ENCODE data around the gene ZSCAN16.
"Not testable (repeated sequence)": the region's sequence is repeated elsewhere in the genome, so short reads cannot be mapped to it uniquely, and the experiment has no call there.

The ZSCAN16 gene

GRCh38 chr6:28124350-28124970, at the start of gene ZSCAN16:
ZSCAN16 (plus strand) TSS chr6:28124609; CDS start chr6:28125444, 835 bp downstream.
- peak; percentile 80 for DNase-seq (ENCODE audit: low spot score)

DNA sequence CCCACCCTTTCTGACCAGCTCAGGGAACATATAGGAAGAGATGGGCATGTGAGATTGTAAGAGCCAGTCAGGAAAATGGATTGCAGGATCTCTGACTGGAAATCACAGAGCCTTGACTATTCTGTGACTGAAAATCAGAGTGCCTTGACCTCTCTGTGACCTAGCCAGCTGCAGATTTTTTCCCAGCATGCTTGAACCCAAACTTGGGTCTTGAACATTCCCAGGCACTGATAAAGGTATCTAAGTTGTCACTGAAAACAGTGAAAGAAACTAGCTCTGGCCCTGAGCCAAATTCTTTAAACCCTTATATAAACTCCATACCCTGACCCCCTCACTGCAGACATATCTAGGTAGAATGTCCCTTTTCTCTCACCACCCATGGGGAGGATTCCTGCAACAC, 46.4 kb upstream of the ZSCAN16 start:
- no peak for DNase-seq (ENCODE audit: low spot score)

DNA sequence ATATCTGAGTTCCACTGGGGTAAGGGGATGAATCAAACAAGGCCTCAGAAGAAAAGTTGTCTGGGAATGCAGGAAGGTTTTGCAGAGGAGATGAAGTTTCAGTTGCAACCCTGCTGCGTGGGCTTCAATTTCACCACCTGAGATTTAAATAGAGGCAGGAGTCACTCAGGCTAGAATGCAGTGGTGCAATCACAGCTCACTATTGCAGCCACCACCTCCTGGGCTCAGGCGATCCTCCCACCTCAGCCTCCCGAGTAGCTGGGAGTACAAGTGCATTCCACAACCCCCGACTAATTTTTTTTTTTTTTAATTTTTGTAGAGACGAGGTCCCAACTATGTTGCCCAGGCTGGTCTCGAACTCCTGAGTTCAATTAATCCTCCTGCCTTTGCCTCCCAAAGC, 45.6 kb upstream of the ZSCAN16 start:
- DNase-seq (ENCODE audit: low spot score) = no peak

- DNase-seq (ENCODE audit: low spot score) = not testable (repeated sequence)
Observed at GRCh38 chr6:28080381-28080630, 44.1 kb upstream of the ZSCAN16 start, which contains the start of gene ZNF165. ZNF165 (plus strand) TSS chr6:28080568; CDS start chr6:28085481, 4,913 bp downstream.

GRCh38 chr6:28080631-28081485, 43.6 kb upstream of the ZSCAN16 start:
- peak; percentile 95 for DNase-seq (ENCODE audit: low spot score)

DNA sequence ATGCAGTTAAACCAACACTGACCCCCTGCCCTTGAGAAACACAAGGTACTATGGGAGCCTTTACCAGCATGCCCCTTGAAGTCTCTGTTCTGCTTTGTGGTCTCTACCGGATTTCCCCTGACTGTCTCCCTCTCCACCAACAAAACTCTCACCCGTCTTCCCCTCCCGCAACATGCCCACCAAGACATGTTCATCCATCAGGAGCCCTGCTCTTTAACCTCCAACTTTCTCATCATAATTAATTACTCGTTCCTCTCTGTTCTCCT, 43.0 kb upstream of the ZSCAN16 start:
- peak; percentile 5 for DNase-seq (ENCODE audit: low spot score)

DNA sequence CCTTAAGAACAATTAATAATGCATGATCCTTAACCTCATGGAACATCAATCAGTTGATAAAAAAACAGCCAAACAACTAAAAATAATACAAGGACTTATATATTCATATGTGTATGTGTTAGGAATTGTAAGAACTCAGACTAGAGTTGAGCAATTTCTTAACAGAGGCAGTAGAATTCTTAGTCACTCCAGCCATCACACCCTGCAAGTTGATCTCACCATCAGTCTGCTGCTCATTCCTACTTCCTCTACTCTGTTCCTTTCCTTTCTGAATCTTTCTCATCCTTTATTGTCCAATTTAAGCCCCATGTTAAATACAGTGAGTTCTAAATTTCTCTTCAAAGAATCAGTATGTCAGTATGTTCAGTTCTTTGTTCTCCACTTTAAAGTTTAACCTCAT, 41.5 kb upstream of the ZSCAN16 start:
- no peak for DNase-seq (ENCODE audit: low spot score)

- no peak for DNase-seq (ENCODE audit: low spot score)
Observed at GRCh38 chr6:28089054-28089453, 35.4 kb upstream of the ZSCAN16 start.

GRCh38 chr6:28090917-28091586, 33.4 kb upstream of the ZSCAN16 start:
- DNase-seq (ENCODE audit: low spot score) = peak; percentile 7

DNA sequence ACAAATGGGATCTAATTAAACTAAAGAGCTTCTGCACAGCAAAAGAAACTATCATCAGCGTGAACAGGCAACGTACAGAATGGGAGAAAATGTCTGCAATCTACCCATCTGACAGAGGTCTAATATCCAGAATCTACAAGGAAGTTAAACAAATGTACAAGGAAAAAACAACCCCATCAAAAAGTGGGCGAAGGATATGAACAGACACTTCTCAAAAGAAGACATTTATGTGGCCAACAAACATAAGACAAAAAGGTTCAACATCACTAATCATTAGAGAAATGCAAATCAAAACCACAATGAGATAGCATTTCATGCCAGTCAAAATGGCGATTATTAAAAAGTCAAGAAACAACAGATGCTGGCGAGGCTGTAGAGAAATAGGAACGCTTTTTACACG, 22.2 kb upstream of the ZSCAN16 start:
- DNase-seq (ENCODE audit: low spot score) = not testable (repeated sequence)

- not testable (repeated sequence) for DNase-seq (ENCODE audit: low spot score)
Observed at GRCh38 chr6:28102699-28103098, 21.7 kb upstream of the ZSCAN16 start.

GRCh38 chr6:28104392-28105244, 19.8 kb upstream of the ZSCAN16 start:
- DNase-seq (ENCODE audit: low spot score) = peak; percentile 84

DNA sequence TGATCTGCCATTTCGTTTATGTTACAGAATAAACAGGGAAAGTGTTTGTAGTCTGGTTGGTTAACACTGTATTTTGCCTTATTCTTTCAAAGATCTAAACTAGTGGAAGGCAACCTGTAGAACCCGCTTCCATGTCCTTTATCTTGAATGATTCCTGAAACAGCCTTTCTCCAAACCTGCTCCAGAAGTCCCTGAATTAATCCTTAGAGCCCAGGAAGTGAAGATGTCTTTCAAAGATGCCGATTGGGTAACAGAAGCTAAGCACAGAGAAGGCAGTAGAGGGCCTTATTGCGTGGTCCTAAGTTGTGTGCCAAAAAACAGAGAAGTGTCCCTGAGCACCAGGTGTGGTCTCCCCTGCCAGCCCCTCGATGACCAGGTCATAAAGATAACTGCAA, 19.2 kb upstream of the ZSCAN16 start:
- no peak for DNase-seq (ENCODE audit: low spot score)

DNA sequence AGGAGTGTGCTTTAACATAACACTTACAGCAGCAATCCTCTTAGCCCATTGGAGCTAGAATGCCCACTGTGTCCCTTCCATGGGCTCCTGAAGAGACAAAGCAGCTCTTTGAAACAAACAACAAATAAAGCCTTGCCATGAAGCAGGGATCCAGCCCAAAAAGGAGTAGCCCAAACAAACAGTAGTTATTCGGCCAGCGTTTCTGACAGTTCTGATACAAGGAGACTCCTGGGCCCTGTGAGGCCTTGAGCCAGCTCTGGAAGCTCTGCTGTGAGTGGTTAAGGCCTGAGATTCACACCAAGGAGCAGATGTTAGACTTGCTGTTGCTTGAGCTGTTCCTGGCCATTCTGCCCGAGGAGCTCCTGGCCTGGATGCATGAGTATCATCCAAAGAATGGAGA, 16.9 kb upstream of the ZSCAN16 start:
- DNase-seq (ENCODE audit: low spot score) = peak; percentile 55

DNA sequence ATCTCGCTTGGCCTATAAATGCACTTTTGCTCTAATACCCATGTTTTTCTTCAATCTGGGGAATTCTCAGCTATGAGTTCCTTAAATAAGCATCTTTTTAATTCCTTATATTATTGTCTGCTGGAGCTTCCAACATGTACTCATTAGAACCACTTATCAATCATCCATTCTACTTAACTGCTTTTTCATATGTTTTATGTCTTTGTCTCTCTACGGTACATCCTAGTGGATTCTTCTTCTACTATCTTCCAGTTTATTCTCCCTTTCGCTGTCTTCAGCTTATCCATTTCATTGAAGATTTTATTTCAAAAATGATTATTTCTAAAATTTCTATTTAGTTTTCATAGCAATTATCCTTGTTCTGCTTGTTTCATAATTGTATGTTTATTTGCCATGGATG, 12.4 kb upstream of the ZSCAN16 start:
- no peak for DNase-seq (ENCODE audit: low spot score)

DNA sequence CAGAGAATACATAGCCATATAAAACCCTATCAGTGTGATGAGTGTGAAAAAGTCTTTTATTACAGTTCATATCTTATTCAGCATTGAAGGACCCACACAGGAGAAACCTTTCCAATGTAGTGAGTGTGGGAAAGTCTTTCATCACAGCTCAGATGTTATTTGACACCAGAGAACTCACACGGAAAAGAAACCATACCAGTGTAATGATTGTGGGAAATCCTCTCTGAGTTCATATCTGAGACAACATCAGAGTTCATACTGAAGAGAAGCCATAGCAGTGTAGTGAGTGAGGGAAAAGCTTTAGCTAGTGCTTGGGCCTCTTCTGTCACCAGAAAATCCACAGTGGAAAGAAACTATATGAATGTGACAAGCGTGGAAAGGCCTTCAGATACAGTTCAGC, 8.6 kb upstream of the ZSCAN16 start:
- DNase-seq (ENCODE audit: low spot score) = no peak

DNA sequence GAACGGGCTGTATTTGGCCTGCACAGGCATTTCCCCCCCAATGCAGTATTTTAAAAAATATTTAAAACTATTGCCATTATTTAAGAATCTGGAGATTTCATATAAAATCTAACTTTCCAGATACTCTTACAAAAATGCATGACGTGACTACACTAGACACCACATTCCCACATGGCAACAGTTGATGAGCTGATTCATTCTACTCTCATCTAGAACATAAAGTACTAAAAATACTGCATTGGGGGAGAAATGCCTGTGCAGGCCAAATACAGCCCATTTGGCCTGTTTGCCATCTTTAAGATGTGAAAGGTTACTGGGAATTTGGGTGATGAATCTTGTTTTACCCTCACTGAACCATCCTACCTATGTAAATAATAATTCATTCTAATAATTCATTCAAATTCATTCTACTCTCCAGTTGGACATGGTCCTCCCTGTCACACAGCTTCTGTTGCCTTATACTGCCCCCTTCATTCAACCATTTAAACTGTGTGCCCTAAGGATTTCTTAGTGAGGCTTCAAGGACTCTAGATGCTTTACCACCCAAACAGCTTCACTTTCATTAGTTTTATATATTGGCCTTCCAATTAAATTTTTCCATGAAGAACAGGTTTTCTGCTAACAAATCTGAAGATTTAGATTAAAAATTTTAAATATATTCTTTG, 6.9 kb upstream of the ZSCAN16 start:
- no peak for DNase-seq (ENCODE audit: low spot score)

- no peak for DNase-seq (ENCODE audit: low spot score)
Observed at GRCh38 chr6:28118217-28118616, 6.2 kb upstream of the ZSCAN16 start.

DNA sequence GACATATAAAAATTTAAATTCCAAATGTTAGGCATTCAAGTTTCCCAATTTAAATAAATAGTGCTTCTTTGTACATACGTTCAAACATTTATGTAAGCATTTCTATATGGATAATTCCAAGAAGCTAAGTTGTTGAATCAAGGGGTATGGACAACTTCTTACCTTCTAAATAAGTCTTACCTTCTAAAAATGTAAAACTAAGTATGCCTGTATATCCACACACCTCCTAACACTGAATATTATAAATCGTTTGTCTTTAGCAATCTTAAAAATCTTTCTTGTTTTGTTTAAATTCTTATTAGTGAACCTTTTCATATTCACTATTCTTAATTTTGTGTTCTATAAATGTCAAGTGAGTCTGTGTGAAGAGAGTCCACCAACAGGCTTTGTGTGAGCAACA, 2.5 kb upstream of the ZSCAN16 start:
- no peak for DNase-seq (ENCODE audit: low spot score)

GRCh38 chr6:28122283-28122682, 2.1 kb upstream of the ZSCAN16 start:
- DNase-seq (ENCODE audit: low spot score) = not testable (repeated sequence)

GRCh38 chr6:28124971-28125353, 553 bp downstream of the ZSCAN16 start:
- DNase-seq (ENCODE audit: low spot score) = no peak

DNA sequence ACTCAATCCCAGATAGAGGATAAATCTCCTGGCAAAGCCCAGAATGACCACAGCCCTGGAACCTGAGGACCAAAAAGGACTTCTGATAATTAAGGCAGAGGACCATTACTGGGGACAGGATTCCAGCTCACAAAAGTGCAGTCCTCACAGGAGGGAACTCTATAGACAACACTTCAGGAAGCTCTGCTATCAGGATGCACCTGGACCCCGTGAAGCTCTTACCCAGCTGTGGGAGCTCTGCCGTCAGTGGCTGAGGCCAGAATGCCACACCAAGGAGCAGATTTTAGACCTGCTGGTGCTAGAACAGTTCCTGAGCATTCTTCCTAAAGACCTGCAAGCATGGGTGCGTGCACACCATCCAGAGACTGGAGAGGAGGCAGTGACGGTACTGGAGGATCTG, 992 bp downstream of the ZSCAN16 start:
- DNase-seq (ENCODE audit: low spot score) = no peak
